ENCODE results near the gene BRAP. TPM values are rescaled to one million over a fixed set of nuclear protein-coding genes. Genes with fewer than 3 reads are reported as not detected.
A peak's percentile ranks its signal among the peaks of the same experiment; 100 is the strongest.
"Not testable (repeated sequence)": the region's sequence is repeated elsewhere in the genome, so short reads cannot be mapped to it uniquely, and the experiment has no call there.

BRAP gene, protein sequence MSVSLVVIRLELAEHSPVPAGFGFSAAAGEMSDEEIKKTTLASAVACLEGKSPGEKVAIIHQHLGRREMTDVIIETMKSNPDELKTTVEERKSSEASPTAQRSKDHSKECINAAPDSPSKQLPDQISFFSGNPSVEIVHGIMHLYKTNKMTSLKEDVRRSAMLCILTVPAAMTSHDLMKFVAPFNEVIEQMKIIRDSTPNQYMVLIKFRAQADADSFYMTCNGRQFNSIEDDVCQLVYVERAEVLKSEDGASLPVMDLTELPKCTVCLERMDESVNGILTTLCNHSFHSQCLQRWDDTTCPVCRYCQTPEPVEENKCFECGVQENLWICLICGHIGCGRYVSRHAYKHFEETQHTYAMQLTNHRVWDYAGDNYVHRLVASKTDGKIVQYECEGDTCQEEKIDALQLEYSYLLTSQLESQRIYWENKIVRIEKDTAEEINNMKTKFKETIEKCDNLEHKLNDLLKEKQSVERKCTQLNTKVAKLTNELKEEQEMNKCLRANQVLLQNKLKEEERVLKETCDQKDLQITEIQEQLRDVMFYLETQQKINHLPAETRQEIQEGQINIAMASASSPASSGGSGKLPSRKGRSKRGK
- 10 to 100 TPM; 16.0 to 19.6 TPM for total RNA-seq

DNA sequence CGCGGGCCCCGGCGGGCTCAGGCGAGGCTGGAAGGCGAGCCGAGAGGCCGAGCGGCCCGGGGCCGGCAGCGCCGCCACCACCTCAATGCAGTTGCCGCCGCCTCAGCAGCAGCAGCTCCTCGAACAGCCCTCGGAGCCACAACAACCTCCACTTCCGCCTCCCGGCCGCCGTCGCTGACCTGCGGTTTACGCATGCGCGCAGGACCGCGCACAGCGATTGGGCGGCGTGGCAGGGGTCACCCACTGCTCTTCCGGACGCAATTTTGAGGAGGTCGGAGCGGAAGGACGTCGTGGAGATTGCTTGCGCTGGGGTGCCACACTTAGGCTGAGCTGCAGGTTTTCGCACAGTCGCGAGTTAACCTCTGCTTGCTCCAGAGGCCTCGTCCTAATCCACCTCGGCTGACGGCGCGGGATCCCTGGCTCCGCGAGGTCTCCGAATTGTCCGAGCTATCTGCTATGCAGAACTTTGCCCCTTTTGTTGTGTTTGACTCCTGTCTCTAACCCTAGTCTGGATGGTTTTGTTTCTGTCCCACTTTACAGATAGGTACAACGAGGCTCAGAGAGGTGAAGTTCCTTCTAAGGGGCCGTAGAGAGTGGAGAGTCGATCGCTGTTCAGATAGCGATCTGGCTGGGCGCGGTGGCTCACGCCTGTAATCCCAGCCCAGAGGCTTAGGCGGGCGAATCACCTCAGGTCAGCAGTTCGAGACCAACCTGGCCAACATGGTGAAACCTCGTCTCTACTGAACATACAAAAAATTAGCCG, at the start of gene BRAP, which contains the start of gene ACAD10:
TSS of gene BRAP (minus strand) at position 146 of the 763 bp plus-strand sequence. CDS start 164 bp downstream, outside the sequence.
TSS of gene ACAD10 (plus strand) at position 243 of the 763 bp plus-strand sequence. CDS start 6,657 bp downstream, outside the sequence.
- Histone ChIP-seq H3K36me3 (peaks cover 12% of the 10 kb centered on the region), H3K4me3 (peak within 1 kb of the TSS; percentile 84), H3K27me3 (no peaks in the 10 kb centered on the region), H3K9me3 (no peaks in the 10 kb centered on the region), H3K9ac (ENCODE audit: low read depth in 2 of 2, low read length in 2 of 2) (peak within 1 kb of the TSS; percentile 89 to 90), H3K27ac (peak within 1 kb of the TSS; percentile 90), H3K4me1 (peaks cover 18% of the 10 kb centered on the region)
- TF ChIP-seq, protein P1, sequence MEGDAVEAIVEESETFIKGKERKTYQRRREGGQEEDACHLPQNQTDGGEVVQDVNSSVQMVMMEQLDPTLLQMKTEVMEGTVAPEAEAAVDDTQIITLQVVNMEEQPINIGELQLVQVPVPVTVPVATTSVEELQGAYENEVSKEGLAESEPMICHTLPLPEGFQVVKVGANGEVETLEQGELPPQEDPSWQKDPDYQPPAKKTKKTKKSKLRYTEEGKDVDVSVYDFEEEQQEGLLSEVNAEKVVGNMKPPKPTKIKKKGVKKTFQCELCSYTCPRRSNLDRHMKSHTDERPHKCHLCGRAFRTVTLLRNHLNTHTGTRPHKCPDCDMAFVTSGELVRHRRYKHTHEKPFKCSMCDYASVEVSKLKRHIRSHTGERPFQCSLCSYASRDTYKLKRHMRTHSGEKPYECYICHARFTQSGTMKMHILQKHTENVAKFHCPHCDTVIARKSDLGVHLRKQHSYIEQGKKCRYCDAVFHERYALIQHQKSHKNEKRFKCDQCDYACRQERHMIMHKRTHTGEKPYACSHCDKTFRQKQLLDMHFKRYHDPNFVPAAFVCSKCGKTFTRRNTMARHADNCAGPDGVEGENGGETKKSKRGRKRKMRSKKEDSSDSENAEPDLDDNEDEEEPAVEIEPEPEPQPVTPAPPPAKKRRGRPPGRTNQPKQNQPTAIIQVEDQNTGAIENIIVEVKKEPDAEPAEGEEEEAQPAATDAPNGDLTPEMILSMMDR (IDR thresholded peaks at IDR 0.05): no peak
- DNase-seq: peak; percentile 97
- intact Hi-C loops (cut with DNase I): no loop called here

DNA sequence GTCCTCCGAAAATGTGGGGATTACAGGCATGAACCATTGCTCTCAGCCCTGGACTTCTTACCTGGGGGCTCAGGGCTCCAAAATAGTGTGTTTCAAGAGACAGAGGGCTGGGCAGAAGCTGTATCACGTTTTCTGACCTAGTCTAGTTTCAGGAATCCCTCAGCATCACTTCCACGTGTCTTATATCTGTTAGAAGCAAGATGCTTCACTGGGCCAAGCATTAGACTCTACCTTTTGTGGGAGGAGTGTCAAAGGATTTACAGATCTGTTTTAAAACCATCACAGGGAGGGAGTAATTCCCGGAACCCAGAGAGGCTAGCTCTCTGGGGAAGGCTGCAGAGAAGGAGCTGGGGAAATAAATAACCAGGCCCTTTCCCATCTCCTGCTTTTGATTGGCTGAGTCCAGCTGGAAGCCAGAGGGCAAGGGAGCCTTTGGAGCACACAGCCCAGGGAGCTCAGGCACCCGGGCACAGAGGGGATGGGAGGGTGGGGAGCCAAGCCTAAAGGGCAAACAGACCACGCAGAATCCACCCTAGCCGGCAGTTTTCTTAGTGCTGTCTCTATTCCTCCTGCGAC, 47.7 kb upstream of the BRAP start:
- H3K27ac ChIP-seq: no peak overlapping the region
- DNase-seq: no peak
- H3K4me1 ChIP-seq: no peaks in the 10 kb centered on the region
- H3K9ac ChIP-seq (ENCODE audit: low read depth in 2 of 2, low read length in 2 of 2): no peak overlapping the region
- H3K9me3 ChIP-seq: no peaks in the 10 kb centered on the region
- TF ChIP-seq, protein P1 (IDR thresholded peaks at IDR 0.05): no peak
- no peaks in the 10 kb centered on the region for H3K36me3 ChIP-seq
- H3K27me3 ChIP-seq: no peaks in the 10 kb centered on the region
- intact Hi-C loops (cut with DNase I): no loop called here
- H3K4me3 ChIP-seq: no peak overlapping the region

DNA sequence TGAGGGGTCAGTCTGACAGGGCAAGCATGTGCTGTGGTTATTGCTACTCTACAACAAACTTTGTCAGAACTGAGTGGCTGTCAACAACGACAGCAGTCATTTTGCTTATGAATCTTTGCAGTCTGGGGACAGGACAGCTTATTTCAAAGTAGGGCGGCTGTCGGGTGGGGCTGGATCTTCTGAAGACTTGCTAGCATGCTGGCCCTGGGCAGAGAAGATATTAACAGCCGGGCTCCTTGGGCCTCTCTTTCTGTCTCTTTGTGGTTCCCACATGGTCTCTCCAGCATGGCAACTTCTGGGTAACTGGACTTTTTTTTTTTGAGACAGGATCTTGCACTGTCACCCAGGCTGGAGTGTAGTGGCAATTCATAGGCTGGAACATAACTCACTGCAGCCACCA, 47.0 kb upstream of the BRAP start:
- TF ChIP-seq, protein P1 (IDR thresholded peaks at IDR 0.05): no peak
- intact Hi-C loops (cut with DNase I): no loop called here

DNA sequence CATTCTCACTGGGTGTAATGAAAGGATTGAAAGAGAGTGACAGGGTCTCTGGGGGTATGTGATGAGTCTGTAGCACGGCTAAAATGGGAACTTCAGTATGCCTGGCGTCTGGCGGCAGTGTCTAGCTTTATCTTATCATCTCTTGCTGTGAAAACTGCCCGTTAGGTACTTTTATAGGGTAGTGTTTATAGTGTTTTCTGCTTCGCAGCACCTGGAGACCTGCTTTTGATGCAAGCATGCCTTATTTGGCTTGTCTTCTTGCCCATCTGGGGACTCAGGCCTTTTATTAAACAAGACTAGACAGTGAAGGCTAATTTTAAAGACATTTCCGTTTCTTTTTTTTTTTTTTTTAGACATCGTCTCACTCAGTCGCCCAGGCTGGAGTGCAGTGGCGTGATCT, 44.7 kb upstream of the BRAP start:
- Histone ChIP-seq H3K27me3 (no peaks in the 10 kb centered on the region), H3K36me3 (no peaks in the 10 kb centered on the region), H3K27ac (no peak overlapping the region), H3K4me3 (no peak overlapping the region), H3K4me1 (no peaks in the 10 kb centered on the region), H3K9ac (ENCODE audit: low read depth in 2 of 2, low read length in 2 of 2) (no peak overlapping the region), H3K9me3 (no peaks in the 10 kb centered on the region)
- TF ChIP-seq, protein P1 (IDR thresholded peaks at IDR 0.05): no peak
- intact Hi-C loops (cut with DNase I): no loop called here
- no peak for DNase-seq

More for the DNA sequence above, 47.0 kb upstream of the BRAP start:
- Histone ChIP-seq H3K9ac (ENCODE audit: low read depth in 2 of 2, low read length in 2 of 2) (no peak overlapping the region), H3K27ac (no peak overlapping the region), H3K9me3 (no peaks in the 10 kb centered on the region), H3K36me3 (no peaks in the 10 kb centered on the region), H3K4me3 (no peak overlapping the region), H3K27me3 (no peaks in the 10 kb centered on the region), H3K4me1 (no peaks in the 10 kb centered on the region)
- DNase-seq: no peak

DNA sequence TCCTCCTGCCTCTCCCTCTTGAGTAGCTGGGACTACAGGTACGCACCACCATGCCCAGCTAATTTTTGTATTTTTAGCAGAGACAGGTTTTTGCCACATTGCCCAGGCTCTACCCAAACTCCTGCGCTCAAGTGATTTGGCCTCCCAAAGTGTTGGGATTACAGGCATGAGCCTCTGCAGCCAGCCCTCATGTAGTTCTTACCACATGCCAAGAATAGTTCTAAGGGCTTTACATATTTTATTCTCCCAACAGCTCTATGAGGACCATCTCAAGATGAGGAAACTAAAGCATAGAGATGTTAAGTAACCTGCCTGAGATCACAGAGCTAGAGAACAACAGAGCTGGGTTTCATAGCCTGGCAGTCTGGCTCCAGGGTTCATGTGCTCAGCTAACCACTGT, 43.0 kb upstream of the BRAP start:
- Histone ChIP-seq H3K36me3 (no peaks in the 10 kb centered on the region), H3K9ac (ENCODE audit: low read depth in 2 of 2, low read length in 2 of 2) (no peak overlapping the region)
- intact Hi-C loops (cut with DNase I): no loop called here

DNA sequence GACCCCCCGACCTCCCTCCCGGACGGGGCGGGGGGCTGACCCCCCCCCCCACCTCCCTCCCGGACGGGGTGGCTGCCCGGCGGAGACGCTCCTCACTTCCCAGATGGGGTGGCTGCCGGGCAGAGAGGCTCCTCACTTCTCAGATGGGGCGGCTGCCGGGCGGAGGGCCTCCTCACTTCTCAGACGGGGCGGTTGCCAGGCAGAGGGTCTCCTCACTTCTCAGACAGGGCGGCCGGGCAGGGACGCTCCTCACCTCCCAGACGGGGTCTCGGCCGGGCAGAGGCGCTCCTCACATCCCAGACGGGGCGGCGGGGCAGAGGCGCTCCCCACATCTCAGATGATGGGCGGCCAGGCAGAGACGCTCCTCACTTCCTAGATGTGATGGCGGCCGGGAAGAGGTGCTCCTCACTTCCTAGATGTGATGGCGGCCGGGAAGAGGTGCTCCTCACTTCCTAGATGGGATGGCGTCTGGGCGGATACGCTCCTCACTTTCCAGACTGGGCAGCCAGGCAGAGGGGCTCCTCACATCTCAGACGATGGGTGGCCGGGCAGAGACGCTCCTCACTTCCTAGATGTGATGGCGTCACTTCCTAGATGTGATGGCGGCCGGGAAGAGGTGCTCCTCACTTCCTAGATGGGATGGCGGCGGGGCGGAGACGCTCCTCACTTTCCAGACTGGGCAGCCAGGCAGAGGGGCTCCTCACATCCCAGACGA, 38.0 kb upstream of the BRAP start:
- H3K27me3 ChIP-seq; H3K4me1 ChIP-seq; DNase-seq; H3K36me3 ChIP-seq; H3K9ac ChIP-seq (ENCODE audit: low read depth in 2 of 2, low read length in 2 of 2); H3K4me3 ChIP-seq; intact Hi-C loops (cut with DNase I); H3K9me3 ChIP-seq; H3K27ac ChIP-seq: not testable (repeated sequence)

More for the DNA sequence above, 43.0 kb upstream of the BRAP start:
- H3K9me3 ChIP-seq: no peaks in the 10 kb centered on the region
- DNase-seq: no peak
- no peaks in the 10 kb centered on the region for H3K4me1 ChIP-seq
- TF ChIP-seq, protein P1 (IDR thresholded peaks at IDR 0.05): no peak
- no peak overlapping the region for H3K27ac ChIP-seq
- H3K27me3 ChIP-seq: no peaks in the 10 kb centered on the region
- H3K4me3 ChIP-seq: no peak overlapping the region

Data from colonic mucosa (tissue), 4 donors.